ENCODE results near the gene SREK1.
"Not testable (repeated sequence)": the region's sequence is repeated elsewhere in the genome, so short reads cannot be mapped to it uniquely, and the experiment has no call there.

Gene SREK1

GRCh38 chr5:66144074-66144833 lies at the start of gene SREK1:
TSS of gene SREK1 (plus strand) at chr5:66144300. CDS start at chr5:66144377, 77 bp downstream.
- peak; percentile 55 for DNase-seq

- DNase-seq = no peak
Measured at GRCh38 chr5:66100851-66101250, 43.2 kb upstream of the SREK1 start.

GRCh38 chr5:66113160-66113559 lies 30.9 kb upstream of the SREK1 start:
- DNase-seq = no peak

- no peak for DNase-seq
Measured at GRCh38 chr5:66118304-66118703, 25.8 kb upstream of the SREK1 start.

GRCh38 chr5:66122379-66123034 lies 21.6 kb upstream of the SREK1 start:
- DNase-seq = no peak

- no peak for DNase-seq
Measured at GRCh38 chr5:66129144-66129543, 15.0 kb upstream of the SREK1 start.

- DNase-seq = no peak
Measured at GRCh38 chr5:66130493-66130892, 13.6 kb upstream of the SREK1 start.

- DNase-seq = no peak
Measured at GRCh38 chr5:66134407-66134861, 9.7 kb upstream of the SREK1 start.

GRCh38 chr5:66136053-66136452 lies 8.0 kb upstream of the SREK1 start:
- no peak for DNase-seq

GRCh38 chr5:66136944-66137343 lies 7.2 kb upstream of the SREK1 start:
- not testable (repeated sequence) for DNase-seq

- DNase-seq = no peak
Measured at GRCh38 chr5:66138637-66139317, 5.3 kb upstream of the SREK1 start.

- DNase-seq = no peak
Measured at GRCh38 chr5:66139318-66139712, 4.8 kb upstream of the SREK1 start.

- DNase-seq = no peak
Measured at GRCh38 chr5:66142417-66142816, 1.7 kb upstream of the SREK1 start.

- DNase-seq = no peak
Measured at GRCh38 chr5:66143473-66144073, 527 bp upstream of the SREK1 start.

GRCh38 chr5:66144834-66145390 lies 812 bp downstream of the SREK1 start:
- no peak for DNase-seq

- DNase-seq = no peak
Measured at GRCh38 chr5:66145737-66146136, 1.6 kb downstream of the SREK1 start.

- DNase-seq = no peak
Measured at GRCh38 chr5:66149950-66150349, 5.8 kb downstream of the SREK1 start.

- no peak for DNase-seq
Measured at GRCh38 chr5:66151030-66151429, 6.9 kb downstream of the SREK1 start.

- no peak for DNase-seq
Measured at GRCh38 chr5:66151491-66151890, 7.4 kb downstream of the SREK1 start.

- DNase-seq = no peak
Measured at GRCh38 chr5:66157046-66157445, 12.9 kb downstream of the SREK1 start.

GRCh38 chr5:66161356-66161755 lies 17.3 kb downstream of the SREK1 start:
- DNase-seq = no peak

GRCh38 chr5:66164044-66164790 lies 20.1 kb downstream of the SREK1 start:
- no peak for DNase-seq
